H9 (cell line): ENCODE results near the gene STAT2. TPM values are rescaled to one million over a fixed set of nuclear protein-coding genes. Genes with fewer than 3 reads are reported as not detected.
A peak's percentile ranks its signal among the peaks of the same experiment; 100 is the strongest.

ENCODE experiments used
- DNase-seq: peaks from one replicate; pipeline ENCODE4 v3.0.0-alpha.2; 2017
- H2AFZ ChIP-seq: one replicate; pipeline ENCODE4 v1.6.1; 2013; ENCODE audit warnings: mild to moderate bottlenecking, low read length, control low read depth, moderate library complexity
- H2AK5ac ChIP-seq: 2 replicates; pipeline ENCODE4 v1.6.1; 2013; ENCODE audit warnings: low read length, control low read depth, mixed read lengths; ENCODE audit not compliant: insufficient read length
- H2BK120ac ChIP-seq: one replicate; pipeline ENCODE4 v1.6.1; 2013; ENCODE audit warnings: low read depth, mild to moderate bottlenecking, low read length, control low read depth, inconsistent platforms; ENCODE audit not compliant: poor library complexity, severe bottlenecking
- H2BK12ac ChIP-seq: 2 replicates; pipeline ENCODE4 v1.6.1; 2013; ENCODE audit warnings: low read length, control low read depth, mixed read lengths, low read depth; ENCODE audit not compliant: insufficient read length
- H2BK15ac ChIP-seq: 2 replicates; pipeline ENCODE4 v1.6.1; 2013; ENCODE audit warnings: low read depth, low read length, control low read depth
- H2BK20ac ChIP-seq: one replicate; pipeline ENCODE4 v1.6.1; 2013; ENCODE audit warnings: low read depth, mild to moderate bottlenecking, low read length, control low read depth, inconsistent platforms; ENCODE audit not compliant: poor library complexity, severe bottlenecking
- H2BK5ac ChIP-seq: 2 replicates; pipeline ENCODE4 v1.6.1; 2013; ENCODE audit warnings: low read length, control low read depth, mixed read lengths; ENCODE audit not compliant: insufficient read length
- H3K14ac ChIP-seq: 2 replicates; pipeline ENCODE4 v1.6.1; 2013; ENCODE audit warnings: low read length, control low read depth; ENCODE audit not compliant: insufficient read depth
- H3K18ac ChIP-seq: 2 replicates; pipeline ENCODE4 v1.6.1; 2013; ENCODE audit warnings: low read depth, mild to moderate bottlenecking, mixed read lengths, low read length, control low read depth; ENCODE audit not compliant: insufficient read length
- H3K23ac ChIP-seq: 2 replicates; pipeline ENCODE4 v1.6.1; 2013; ENCODE audit warnings: low read length, control low read depth, mixed read lengths, low read depth; ENCODE audit not compliant: insufficient read length
- H3K23me2 ChIP-seq: 2 replicates; pipeline ENCODE4 v1.6.1; 2013; ENCODE audit warnings: low read depth, mild to moderate bottlenecking, mixed read lengths, low read length, control low read depth; ENCODE audit not compliant: insufficient read length, poor library complexity, severe bottlenecking
- H3K27ac ChIP-seq: 2 replicates; pipeline ENCODE4 v1.5.1; 2013; ENCODE audit warnings: low read length, control low read depth, mixed read lengths, low read depth; ENCODE audit not compliant: insufficient read length
- H3K27me3 ChIP-seq: 2 replicates; pipeline ENCODE4 v1.6.1; 2013; ENCODE audit warnings: low read length, control low read depth, inconsistent platforms; ENCODE audit not compliant: insufficient read depth
- H3K4ac ChIP-seq: 2 replicates; pipeline ENCODE4 v1.6.1; 2013; ENCODE audit warnings: low read depth, mild to moderate bottlenecking, control low read depth, inconsistent platforms, low read length, moderate library complexity
- H3K4me1 ChIP-seq: 2 replicates; pipeline ENCODE4 v1.6.1; 2013; ENCODE audit warnings: low read length, control low read depth, inconsistent platforms; ENCODE audit not compliant: insufficient read depth
- H3K4me2 ChIP-seq: 2 replicates; pipeline ENCODE4 v1.6.1; 2013; ENCODE audit warnings: low read length, control low read depth, mixed read lengths; ENCODE audit not compliant: insufficient read length, insufficient read depth
- H3K56ac ChIP-seq: 2 replicates; pipeline ENCODE4 v1.6.1; 2013; ENCODE audit warnings: low read depth, mild to moderate bottlenecking, mixed read lengths, low read length, control low read depth; ENCODE audit not compliant: insufficient read length
- H3K79me1 ChIP-seq: 2 replicates; pipeline ENCODE4 v1.6.1; 2013; ENCODE audit warnings: low read depth, mild to moderate bottlenecking, moderate library complexity, low read length, control low read depth, inconsistent platforms; ENCODE audit not compliant: insufficient read depth, poor library complexity, severe bottlenecking
- H3K79me2 ChIP-seq: 2 replicates; pipeline ENCODE4 v1.6.1; 2013; ENCODE audit warnings: low read length, control low read depth, inconsistent platforms; ENCODE audit not compliant: insufficient read depth
- H3K9ac ChIP-seq: 2 replicates; pipeline ENCODE4 v1.6.1; 2013; ENCODE audit warnings: low read length, control low read depth, mixed read lengths; ENCODE audit not compliant: insufficient read length; ENCODE audit errors: extremely low read depth
- H3K9me3 ChIP-seq: one replicate; pipeline ENCODE4 v1.6.1; 2013; ENCODE audit warnings: low read depth, low read length, inconsistent platforms; ENCODE audit not compliant: control insufficient read depth
- H3T11ph ChIP-seq: one replicate; pipeline ENCODE4 v1.6.1; 2013; ENCODE audit warnings: mild to moderate bottlenecking, low read length, control low read depth, inconsistent platforms
- H4K20me1 ChIP-seq: one replicate; pipeline ENCODE4 v1.6.1; 2013; ENCODE audit not compliant: control insufficient read depth, insufficient read length, insufficient read depth
- H4K5ac ChIP-seq: 2 replicates; pipeline ENCODE4 v1.6.1; 2013; ENCODE audit warnings: low read depth, mild to moderate bottlenecking, mixed read lengths, low read length, control low read depth; ENCODE audit not compliant: insufficient read length
- H4K8ac ChIP-seq: replicated peaks from 2 replicates; pipeline ENCODE4 v1.6.1; 2013; ENCODE audit warnings: low read length, control low read depth, mixed read lengths, low read depth; ENCODE audit not compliant: insufficient read length
- H4K91ac ChIP-seq: 2 replicates; pipeline ENCODE4 v1.6.1; 2013; ENCODE audit warnings: low read depth, mild to moderate bottlenecking, moderate library complexity, mixed read lengths, low read length, control low read depth; ENCODE audit not compliant: insufficient read length
- H3K27ac Mint-ChIP-seq, 3 experiments: 2 replicates in 2 of 3; 3 replicates in 1 of 3; pipeline ENCODE4 v1.8.0; 2020 to 2021; ENCODE audit warnings: mixed read lengths in 3 of 3, mild to moderate bottlenecking in 1 of 3, moderate library complexity in 1 of 3
- H3K27me3 Mint-ChIP-seq: 2 replicates; pipeline ENCODE4 v1.8.0; 2021; ENCODE audit warnings: low read depth, mild to moderate bottlenecking, moderate library complexity, mixed read lengths
- H3K36me3 Mint-ChIP-seq, 3 experiments: 2 replicates in 2 of 3; 3 replicates in 1 of 3; pipeline ENCODE4 v1.8.0; 2020 to 2021; ENCODE audit warnings: low read depth in 3 of 3, mixed read lengths in 3 of 3; ENCODE audit not compliant: insufficient read depth in 1 of 3
- H3K4me1 Mint-ChIP-seq, 2 experiments: 2 replicates each; pipeline ENCODE4 v1.8.0; 2020; ENCODE audit warnings: mixed read lengths in 2 of 2
- H3K4me3 Mint-ChIP-seq, 2 experiments: 2 replicates in 1 of 2; 3 replicates in 1 of 2; pipeline ENCODE4 v1.8.0; 2020 to 2021; ENCODE audit warnings: mild to moderate bottlenecking in 2 of 2, mixed read lengths in 2 of 2, moderate library complexity in 1 of 2
- H3K9me3 Mint-ChIP-seq, 2 experiments: 2 replicates in 1 of 2; 3 replicates in 1 of 2; pipeline ENCODE4 v1.8.0; 2020; ENCODE audit warnings: mild to moderate bottlenecking in 2 of 2, mixed read lengths in 2 of 2, moderate library complexity in 1 of 2
- CTCF ChIP-seq: fragments of 200-600 bp; sonication (generic); conservative IDR thresholded peaks from 3 replicates; pipeline ENCODE4 v1.8.0; 2021; ENCODE audit warnings: antibody characterized with exemption, mild to moderate bottlenecking
- WGBS: extraction: QIAGEN DNeasy Blood & Tissue Kit; methylation state at CpG from one replicate; pipeline ENCODE4 v1.1.7; 2013; ENCODE audit warnings: missing lambda C conversion rate, low lambda C conversion rate, mixed read lengths; ENCODE audit not compliant: insufficient read length; ENCODE audit errors: extremely low coverage; 5-methylcytosine and 5-hydroxymethylcytosine counted together
- long read RNA-seq: library from polyadenylated mRNA; unstranded; transcript quantifications from one replicate; pipeline ENCODE4 v2.0.0, GENCODE V29; 2020
- total RNA-seq: library from RNA; stranded (reverse); gene quantifications from 2 replicates; pipeline ENCODE4 v1.2.1, GENCODE V29; 2021

The STAT2 gene
- 47.8 and 49.9 TPM in 2 replicates for total RNA-seq
- long read RNA-seq, partial matches to known transcripts, result 6 of 12 reads
- long read RNA-seq, other reads (novel, unspliced or antisense), result 6 of 12 reads

- H4K91ac ChIP-seq, result no peak within 1 kb of the TSS
- peak within 1 kb of the TSS; percentile 57 for H3K4me2 ChIP-seq
- Mint-ChIP-seq H3K27me3 (peaks cover 10% of the 10 kb centered on the region; the same call in 1 of the 2 replicates), H3K4me1 (peaks cover 10 to 12% of the 10 kb centered on the region in 2 experiments), H3K9me3 (no peaks in the 10 kb centered on the region), H3K36me3 (peaks cover 4 to 12% (median 9%) of the 10 kb centered on the region in 3 experiments; a peak in 6 of 7 replicates), H3K27ac (peak within 1 kb of the TSS; percentile 90 to 97 (median 95)), H3K4me3 (peak within 1 kb of the TSS; percentile 92)
- no peak within 1 kb of the TSS for H2BK15ac ChIP-seq
- H4K8ac ChIP-seq, result no peak within 1 kb of the TSS
- no peaks in the 10 kb centered on the region for H3K4me1 ChIP-seq
- H3T11ph ChIP-seq, result no peak within 1 kb of the TSS
- H3K27ac ChIP-seq, result peak within 1 kb of the TSS; percentile 89
- H4K20me1 ChIP-seq, result no peaks in the 10 kb centered on the region
- no peak within 1 kb of the TSS for H3K4ac ChIP-seq
- H4K5ac ChIP-seq, result no peak within 1 kb of the TSS
- H2BK5ac ChIP-seq, result no peak within 1 kb of the TSS
- no peak within 1 kb of the TSS for H2BK12ac ChIP-seq
- H3K18ac ChIP-seq, result no peak within 1 kb of the TSS
- no peak within 1 kb of the TSS for H3K56ac ChIP-seq
- no peak within 1 kb of the TSS for H3K14ac ChIP-seq
- H3K79me2 ChIP-seq, result no peaks in the 10 kb centered on the region
- H3K79me1 ChIP-seq, result no peaks in the 10 kb centered on the region
- H2BK120ac ChIP-seq, result no peak within 1 kb of the TSS
- no peak within 1 kb of the TSS for H2AK5ac ChIP-seq
- H3K9me3 ChIP-seq, result no peaks in the 10 kb centered on the region
- no peak within 1 kb of the TSS for H2AFZ ChIP-seq
- H2BK20ac ChIP-seq, result no peak within 1 kb of the TSS
- H3K9ac ChIP-seq, result peak within 1 kb of the TSS; percentile 81
- WGBS, result no CpG with 5 or more reads among the region's 54 CpGs
- no peak for TF ChIP-seq CTCF
- no peaks in the 10 kb centered on the region for H3K23me2 ChIP-seq
- no peaks in the 10 kb centered on the region for H3K27me3 ChIP-seq
- H3K23ac ChIP-seq, result no peak within 1 kb of the TSS
- DNase-seq, result peak; percentile 100
Observed at GRCh38 chr12:56359851-56360767, at the start of gene STAT2. Gene STAT2 (minus strand): TSS chr12:56360107. CDS start chr12:56356571, 3,536 bp downstream.
